GM12878 (cell line): ENCODE measurements around the gene PDSS2. TPM values are rescaled to one million over a fixed set of nuclear protein-coding genes. Genes with fewer than 3 reads are reported as not detected.

Experiments used
- ATAC-seq: fragments of 200-7000 bp; cut with Tn5 transposase; 3 replicates; pipeline ENCODE4 v1.9.1; 2020; ENCODE audit warnings: mild to moderate bottlenecking, moderate library complexity
- BruUV-seq: library from RNA; stranded (reverse); fragments of 400-500 nt; replicated peaks from 2 replicates; lab custom pipeline; 2021; lab: Mats Ljungman, UMichigan
- CTCF ChIA-PET: fragments of 300-600 bp; sonication (Branson Sonifier 250); formaldehyde crosslinking; extraction: SDS; loops from one replicate; lab custom pipeline; 2021; ENCODE audit warnings: inconsistent platforms; lab: Yijun Ruan, JAX
- POLR2A ChIA-PET: fragments of 350-600 bp; formaldehyde crosslinking; extraction: SDS; loops from one replicate; lab custom pipeline; 2021; ENCODE audit warnings: inconsistent platforms; lab: Charles Lee
- RAD21 ChIA-PET: fragments of 300-600 bp; sonication (Branson Sonifier 250); formaldehyde crosslinking; loops from one replicate; lab custom pipeline; 2023; ENCODE audit warnings: antibody characterized with exemption; ENCODE audit not compliant: unreplicated experiment; lab: Charles Lee
- SMC1A ChIA-PET: fragments of 300-600 bp; sonication (Branson Sonifier 250); formaldehyde crosslinking; loops from one replicate; lab custom pipeline; 2023; ENCODE audit not compliant: unreplicated experiment, uncharacterized antibody; lab: Charles Lee
- DNase-seq: peaks from one replicate; pipeline ENCODE4 v3.0.0-alpha.2; 2011; ENCODE audit warnings: low read depth, low spot score
- FAIRE-seq: peaks from 3 replicates; lab custom pipeline; 2011; peaks lifted over from hg19 to GRCh38; lab: Jason Lieb, UNC
- H2AFZ ChIP-seq: 2 replicates; pipeline ENCODE4 v1.6.0; 2011; ENCODE audit warnings: low read depth, low read length, control low read depth; ENCODE audit not compliant: control insufficient read depth
- H3K27ac ChIP-seq: 2 replicates; pipeline ENCODE4 v1.5.1; 2011; ENCODE audit warnings: control low read depth; ENCODE audit not compliant: control insufficient read depth, insufficient read depth
- H3K27me3 ChIP-seq, 2 experiments: replicated peaks in 1 of 2; 2 replicates each; pipeline versions ENCODE4 v1.6.0 to v1.6.1; 2011; ENCODE audit warnings: low read length in 1 of 2; ENCODE audit not compliant: control insufficient read depth in 2 of 2, insufficient read depth in 2 of 2
- H3K36me3 ChIP-seq, 2 experiments: 2 replicates each; pipeline ENCODE4 v1.5.1; 2011; ENCODE audit warnings: low read length in 1 of 2; ENCODE audit not compliant: control insufficient read depth in 2 of 2, insufficient read depth in 2 of 2
- H3K4me1 ChIP-seq: 2 replicates; pipeline ENCODE4 v1.6.1; 2011; ENCODE audit warnings: mild to moderate bottlenecking, low read length, moderate library complexity, mixed read lengths; ENCODE audit not compliant: control insufficient read depth, insufficient read depth
- H3K4me2 ChIP-seq: 2 replicates; pipeline ENCODE4 v1.6.0; 2011; ENCODE audit warnings: control low read depth; ENCODE audit not compliant: control insufficient read depth, insufficient read depth
- H3K4me3 ChIP-seq: fragments of 200-600 bp; sonication (generic); 2 replicates; pipeline ENCODE4 v1.5.1; 2016
- H3K79me2 ChIP-seq: 2 replicates; pipeline ENCODE4 v1.6.0; 2011; ENCODE audit warnings: low read length; ENCODE audit not compliant: control insufficient read depth, insufficient read depth
- H3K9ac ChIP-seq: 2 replicates; pipeline ENCODE4 v1.8.0; 2011; ENCODE audit warnings: low read length, control low read depth, mixed read lengths; ENCODE audit not compliant: control insufficient read depth, insufficient read depth
- H3K9me3 ChIP-seq: replicated peaks from 3 replicates; pipeline ENCODE4 v1.5.1; 2011; ENCODE audit warnings: mild to moderate bottlenecking, low read length; ENCODE audit not compliant: control insufficient read depth, insufficient read depth
- H4K20me1 ChIP-seq: 2 replicates; pipeline ENCODE4 v1.6.0; 2011; ENCODE audit not compliant: control insufficient read depth, insufficient read depth
- BCLAF1 ChIP-seq: fragments of 450-650 bp; IDR thresholded peaks from 2 replicates; pipeline ENCODE4 v1.6.1; 2017; ENCODE audit warnings: antibody characterized with exemption, mild to moderate bottlenecking, moderate library complexity
- RB1 ChIP-seq: fragments of 450-650 bp; formaldehyde crosslinking; IDR thresholded peaks from 2 replicates; pipeline ENCODE4 v1.6.1; 2017; ENCODE audit warnings: mild to moderate bottlenecking, borderline replicate concordance
- SKIL ChIP-seq: fragments of 450-650 bp; IDR thresholded peaks from 2 replicates; pipeline ENCODE4 v1.6.1; 2017; ENCODE audit warnings: mild to moderate bottlenecking, low read depth, inconsistent platforms; ENCODE audit not compliant: poor library complexity, severe bottlenecking
- SPI1 ChIP-seq: IDR thresholded peaks from 2 replicates; pipeline ENCODE4 v1.6.1; 2011; ENCODE audit warnings: low read depth, mild to moderate bottlenecking, low read length, moderate library complexity, borderline replicate concordance; ENCODE audit not compliant: insufficient read depth
- ZBTB11 ChIP-seq: fragments of 450-650 bp; formaldehyde crosslinking; IDR thresholded peaks from 2 replicates; pipeline ENCODE4 v1.5.0; 2022; ENCODE audit warnings: mild to moderate bottlenecking, missing genetic modification characterization
- WGBS: methylation state at CpG from one replicate; pipeline ENCODE4 v1.1.6; 2016; ENCODE audit warnings: low lambda C conversion rate; ENCODE audit not compliant: insufficient replicate concordance, insufficient coverage; ENCODE audit errors: missing lambda C conversion rate; 5-methylcytosine and 5-hydroxymethylcytosine counted together
- in situ Hi-C: fragments of 300-500 bp; cut with MboI; formaldehyde crosslinking; loops from 9 replicates; pipeline ENCODE4 v1.14.3; 2018; ENCODE audit warnings: mixed read lengths
- intact Hi-C: fragments of 100-400 bp; cut with micrococcal nuclease; formaldehyde crosslinking; loops from one replicate; pipeline ENCODE4 v1.14.2; 2022; ENCODE audit not compliant: unreplicated experiment
- polyA plus RNA-seq, 11 experiments: library from polyadenylated mRNA; depleted of rRNA in 4 of 11; unstranded in 6 of 11; stranded (reverse) in 5 of 11; fragments of >200 nt; fragmentation: Nextera tagmentation in 4 of 11; fragmentation: Illumina TruSeq in 1 of 11; extraction: Ambion mirVana in 4 of 11; extraction: Trizol in 1 of 11; gene quantifications; 1 replicate in 1 of 11; 2 replicates in 10 of 11; pipeline versions ENCODE4 v1.2.1 to v1.2.3, GENCODE V29; 2011 to 2016; ENCODE audit warnings: inconsistent platforms in 2 of 11, missing spikeins in 2 of 11, low read depth in 1 of 11
- total RNA-seq, 4 experiments: library from RNA; depleted of rRNA in 3 of 4; stranded (reverse); fragments of >200 nt in 3 of 4; fragmentation: Illumina TruSeq in 1 of 4; extraction: Trizol in 1 of 4; gene quantifications; 2 replicates each; pipeline versions ENCODE4 v1.2.1 to v1.2.3, GENCODE V29; 2013 to 2021

The PDSS2 gene
- total and polyA plus RNA-seq, 10 of the 15 experiments (the other 5 are each of a cell fraction or from before 2014, with no cell fraction given) = 7.7 to 15.5 (median 9.6) TPM

DNA sequence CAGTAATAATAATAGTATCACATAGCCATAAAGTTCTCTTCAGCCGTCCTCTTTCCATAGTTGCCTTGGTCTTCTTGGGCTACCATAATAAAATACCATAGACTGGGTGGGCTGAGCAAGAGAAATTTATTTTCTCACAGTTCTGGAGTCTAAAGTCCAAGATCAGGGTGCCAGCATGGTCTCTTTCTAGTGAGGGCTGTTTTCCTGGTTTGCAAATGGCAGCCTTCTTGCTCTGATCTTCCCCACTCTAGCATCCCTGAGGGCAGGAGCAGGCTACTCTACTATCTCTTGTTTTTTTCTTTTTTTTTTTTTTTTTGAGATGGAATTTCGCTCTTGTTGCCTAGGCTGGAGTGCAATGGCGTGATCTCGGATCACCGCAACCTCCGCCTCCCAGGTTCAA, 335.9 kb downstream of the PDSS2 start:
- Histone ChIP-seq H2AFZ (no peak overlapping the region), H4K20me1 (no peaks in the 10 kb centered on the region), H3K27ac (no peak overlapping the region), H3K27me3 (no peaks in the 10 kb centered on the region), H3K9me3 (no peaks in the 10 kb centered on the region), H3K79me2 (no peaks in the 10 kb centered on the region), H3K4me3 (no peak overlapping the region)
- ChIA-PET CTCF (no interaction called here), SMC1A (no interaction called here)
- intact Hi-C loops (no loop called here), in situ Hi-C loops (no loop called here)
- no TSS peak for BruUV-seq
- FAIRE-seq = no peak
- TF ChIP-seq SKIL (no peak), RB1 (no peak)
- TF ChIP-seq, all 136 proteins: peak for 0
- H3K4me2 ChIP-seq = no peak overlapping the region
- WGBS = 88% methylated on average over 5 of the region's 6 CpGs
- no peak for ATAC-seq
- H3K9ac ChIP-seq = no peak overlapping the region
- no peaks in the 10 kb centered on the region for H3K36me3 ChIP-seq
- DNase-seq = no peak
- POLR2A ChIA-PET = interaction anchor here (0.7 kb wide), 1 partner anchor 26 kb away, joined by 5 read pairs; no protein-coding TSS in a partner anchor
- peaks cover 5% of the 10 kb centered on the region for H3K4me1 ChIP-seq
- RAD21 ChIA-PET = no interaction called here

DNA sequence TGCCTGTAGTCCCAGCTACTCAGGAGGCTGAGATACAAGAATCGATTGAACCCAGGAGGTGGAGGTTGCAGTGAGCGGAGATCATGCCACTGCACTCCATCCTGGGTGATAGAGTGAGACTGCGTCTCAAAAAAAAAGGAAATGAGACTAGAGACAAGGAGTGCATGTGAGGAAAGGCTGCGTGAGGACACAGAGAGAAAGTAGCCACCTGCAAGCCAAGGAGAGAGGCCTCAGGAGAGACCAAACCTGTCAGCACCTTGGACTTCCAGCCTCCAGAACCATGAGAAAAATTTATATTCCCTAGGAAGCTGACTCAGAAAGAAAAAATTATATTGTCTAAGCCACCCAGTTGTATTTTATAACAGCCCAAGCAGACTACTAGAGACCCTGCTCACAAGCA, 336.6 kb downstream of the PDSS2 start:
- Histone ChIP-seq H3K9me3 (no peaks in the 10 kb centered on the region), H3K27ac (no peak overlapping the region), H4K20me1 (no peaks in the 10 kb centered on the region), H3K79me2 (no peaks in the 10 kb centered on the region), H3K36me3 (no peaks in the 10 kb centered on the region), H3K4me3 (no peak overlapping the region), H3K9ac (no peak overlapping the region), H3K27me3 (no peaks in the 10 kb centered on the region), H3K4me2 (no peak overlapping the region), H3K4me1 (peaks cover 5% of the 10 kb centered on the region), H2AFZ (no peak overlapping the region)
- RAD21 ChIA-PET = no interaction called here
- DNase-seq (no peak), ATAC-seq (no peak), FAIRE-seq (no peak)
- intact Hi-C loops (no loop called here), in situ Hi-C loops (no loop called here)
- POLR2A ChIA-PET = no interaction called here
- WGBS = 40% methylated on average over 4 of the region's 4 CpGs
- TF ChIP-seq ZBTB11 (CRISPR knock-in tag) (no peak), BCLAF1 (no peak), SPI1 (peak; percentile 32; the same call in 1 of the 2 replicates)
- CTCF ChIA-PET = interaction anchor here (1.5 kb wide), 1 partner anchor 8 kb away, joined by 3 read pairs; no protein-coding TSS in a partner anchor
- SMC1A ChIA-PET = interaction anchor here (0.5 to 0.7 kb wide), 2 partner anchors 38 to 94 kb away, joined by 3 read pairs; no protein-coding TSS in a partner anchor
- BruUV-seq = no TSS peak
